SU-DHL-6 (cell line): Measurements from ENCODE around the gene HUNK.

Experiments used
- EZH2phosphoT487 ChIP-seq: fragments of 200-600 bp; sonication (generic), shearing (Covaris generic); conservative IDR thresholded peaks from 2 replicates; pipeline ENCODE4 v1.6.1; 2018; ENCODE audit warnings: mild to moderate bottlenecking, antibody characterized with exemption, low read length, moderate library complexity, mixed read lengths
- TF ChIP-seq, protein P1 (sequence below): fragments of 200-600 bp; sonication (generic); IDR thresholded peaks from one replicate; pipeline ENCODE4 v1.5.1; 2017; ENCODE audit warnings: antibody characterized with exemption, mild to moderate bottlenecking, low read length, moderate library complexity; ENCODE audit not compliant: insufficient read depth, poor library complexity, severe bottlenecking

DNA sequence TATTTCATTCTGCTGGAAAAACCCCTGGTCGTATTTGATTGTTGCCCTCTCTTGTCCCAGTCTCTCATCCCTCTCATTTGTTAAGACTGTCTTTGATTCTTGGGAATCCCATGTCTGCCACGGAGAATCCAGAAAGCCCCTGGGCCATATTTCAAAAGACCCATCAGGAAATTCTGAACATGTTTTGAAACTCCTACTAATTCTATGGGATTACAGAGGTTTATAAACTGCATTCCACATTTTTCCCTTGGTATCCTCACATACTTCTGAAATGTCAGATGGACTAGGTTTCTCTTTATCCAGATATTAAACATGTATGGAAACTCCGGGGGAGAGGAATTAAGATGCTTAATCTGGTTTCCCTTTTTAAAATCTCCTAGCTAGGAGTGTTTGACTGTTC is 80.0 kb downstream of the HUNK start:
- TF ChIP-seq, protein P1, sequence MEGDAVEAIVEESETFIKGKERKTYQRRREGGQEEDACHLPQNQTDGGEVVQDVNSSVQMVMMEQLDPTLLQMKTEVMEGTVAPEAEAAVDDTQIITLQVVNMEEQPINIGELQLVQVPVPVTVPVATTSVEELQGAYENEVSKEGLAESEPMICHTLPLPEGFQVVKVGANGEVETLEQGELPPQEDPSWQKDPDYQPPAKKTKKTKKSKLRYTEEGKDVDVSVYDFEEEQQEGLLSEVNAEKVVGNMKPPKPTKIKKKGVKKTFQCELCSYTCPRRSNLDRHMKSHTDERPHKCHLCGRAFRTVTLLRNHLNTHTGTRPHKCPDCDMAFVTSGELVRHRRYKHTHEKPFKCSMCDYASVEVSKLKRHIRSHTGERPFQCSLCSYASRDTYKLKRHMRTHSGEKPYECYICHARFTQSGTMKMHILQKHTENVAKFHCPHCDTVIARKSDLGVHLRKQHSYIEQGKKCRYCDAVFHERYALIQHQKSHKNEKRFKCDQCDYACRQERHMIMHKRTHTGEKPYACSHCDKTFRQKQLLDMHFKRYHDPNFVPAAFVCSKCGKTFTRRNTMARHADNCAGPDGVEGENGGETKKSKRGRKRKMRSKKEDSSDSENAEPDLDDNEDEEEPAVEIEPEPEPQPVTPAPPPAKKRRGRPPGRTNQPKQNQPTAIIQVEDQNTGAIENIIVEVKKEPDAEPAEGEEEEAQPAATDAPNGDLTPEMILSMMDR, result no peak
- no peak for TF ChIP-seq EZH2phosphoT487
